ENCODE results near the gene CBFA2T2.
"Not testable (repeated sequence)": the region's sequence is repeated elsewhere in the genome, so short reads cannot be mapped to it uniquely, and the experiment has no call there.

The CBFA2T2 gene

GRCh38 chr20:33584976-33585375, 95.1 kb downstream of the CBFA2T2 start:
- TF ChIP-seq, protein P1, sequence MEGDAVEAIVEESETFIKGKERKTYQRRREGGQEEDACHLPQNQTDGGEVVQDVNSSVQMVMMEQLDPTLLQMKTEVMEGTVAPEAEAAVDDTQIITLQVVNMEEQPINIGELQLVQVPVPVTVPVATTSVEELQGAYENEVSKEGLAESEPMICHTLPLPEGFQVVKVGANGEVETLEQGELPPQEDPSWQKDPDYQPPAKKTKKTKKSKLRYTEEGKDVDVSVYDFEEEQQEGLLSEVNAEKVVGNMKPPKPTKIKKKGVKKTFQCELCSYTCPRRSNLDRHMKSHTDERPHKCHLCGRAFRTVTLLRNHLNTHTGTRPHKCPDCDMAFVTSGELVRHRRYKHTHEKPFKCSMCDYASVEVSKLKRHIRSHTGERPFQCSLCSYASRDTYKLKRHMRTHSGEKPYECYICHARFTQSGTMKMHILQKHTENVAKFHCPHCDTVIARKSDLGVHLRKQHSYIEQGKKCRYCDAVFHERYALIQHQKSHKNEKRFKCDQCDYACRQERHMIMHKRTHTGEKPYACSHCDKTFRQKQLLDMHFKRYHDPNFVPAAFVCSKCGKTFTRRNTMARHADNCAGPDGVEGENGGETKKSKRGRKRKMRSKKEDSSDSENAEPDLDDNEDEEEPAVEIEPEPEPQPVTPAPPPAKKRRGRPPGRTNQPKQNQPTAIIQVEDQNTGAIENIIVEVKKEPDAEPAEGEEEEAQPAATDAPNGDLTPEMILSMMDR (IDR thresholded peaks at IDR 0.05) = no peak
- Mint-ChIP-seq H3K36me3 (ENCODE audit: low read depth) (peaks cover 5% of the 10 kb centered on the region), H3K9me3 (no peaks in the 10 kb centered on the region), H3K4me3 (no peak overlapping the region), H3K27me3 (ENCODE audit: low read depth, poor library complexity) (no peaks in the 10 kb centered on the region), H3K27ac (no peak overlapping the region), H3K4me1 (no peaks in the 10 kb centered on the region)
- no peak for DNase-seq

DNA sequence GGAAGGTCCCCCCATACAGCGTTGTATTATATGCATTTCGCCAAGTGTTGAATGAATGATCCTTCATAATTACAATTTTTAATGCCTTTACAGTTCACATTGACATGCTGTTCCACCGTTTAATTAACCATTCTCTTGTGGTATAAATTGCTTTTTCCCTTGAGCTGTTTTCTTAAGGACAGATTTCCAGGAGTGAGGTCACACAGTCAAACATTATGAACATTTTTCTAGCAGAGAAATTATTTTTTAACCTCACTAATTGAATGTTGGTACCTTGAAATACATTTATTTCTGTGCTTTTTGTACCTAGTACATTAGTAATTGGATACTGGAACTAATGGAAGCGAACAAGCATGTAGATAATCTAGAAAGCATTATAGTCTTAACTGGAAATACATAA, 95.5 kb downstream of the CBFA2T2 start:
- H3K27me3 Mint-ChIP-seq (ENCODE audit: low read depth, poor library complexity) = no peaks in the 10 kb centered on the region
- TF ChIP-seq, protein P1 (IDR thresholded peaks at IDR 0.05) = no peak
- H3K4me3 Mint-ChIP-seq = no peak overlapping the region
- peaks cover 5% of the 10 kb centered on the region for H3K36me3 Mint-ChIP-seq (ENCODE audit: low read depth)
- no peak for DNase-seq
- H3K27ac Mint-ChIP-seq = no peak overlapping the region
- no peaks in the 10 kb centered on the region for H3K4me1 Mint-ChIP-seq
- H3K9me3 Mint-ChIP-seq = no peaks in the 10 kb centered on the region

- no peak overlapping the region for H3K4me3 Mint-ChIP-seq
- peaks cover 5% of the 10 kb centered on the region for H3K36me3 Mint-ChIP-seq (ENCODE audit: low read depth)
- TF ChIP-seq, protein P1 (IDR thresholded peaks at IDR 0.05) = no peak
- no peaks in the 10 kb centered on the region for H3K4me1 Mint-ChIP-seq
- no peaks in the 10 kb centered on the region for H3K9me3 Mint-ChIP-seq
- no peak for DNase-seq
- no peaks in the 10 kb centered on the region for H3K27me3 Mint-ChIP-seq (ENCODE audit: low read depth, poor library complexity)
- H3K27ac Mint-ChIP-seq = no peak overlapping the region
Measured at GRCh38 chr20:33589059-33589458, 99.2 kb downstream of the CBFA2T2 start.

DNA sequence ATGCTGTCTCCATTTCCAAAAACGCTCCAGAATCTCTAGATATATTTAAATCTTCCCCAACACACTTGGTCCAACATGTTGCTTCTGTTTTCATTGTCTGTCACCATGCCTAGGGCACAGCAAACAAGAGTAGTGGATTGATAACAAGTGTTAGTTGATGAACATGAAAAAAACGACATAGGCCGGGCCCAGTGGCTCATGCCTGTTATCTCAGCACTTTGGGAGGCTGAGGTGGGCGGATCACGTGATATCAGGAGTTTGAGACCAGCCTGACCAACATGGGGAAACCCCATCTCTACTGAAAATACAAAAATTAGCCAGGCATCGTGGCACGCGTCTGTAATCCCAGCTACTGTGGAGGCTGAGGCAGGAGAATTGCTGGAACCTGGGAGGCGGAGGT, 102.0 kb downstream of the CBFA2T2 start:
- H3K9me3 Mint-ChIP-seq; DNase-seq; H3K4me1 Mint-ChIP-seq; H3K27me3 Mint-ChIP-seq (ENCODE audit: low read depth, poor library complexity); H3K4me3 Mint-ChIP-seq; H3K27ac Mint-ChIP-seq: not testable (repeated sequence)
- peaks cover 17% of the 10 kb centered on the region for H3K36me3 Mint-ChIP-seq (ENCODE audit: low read depth)

DNA sequence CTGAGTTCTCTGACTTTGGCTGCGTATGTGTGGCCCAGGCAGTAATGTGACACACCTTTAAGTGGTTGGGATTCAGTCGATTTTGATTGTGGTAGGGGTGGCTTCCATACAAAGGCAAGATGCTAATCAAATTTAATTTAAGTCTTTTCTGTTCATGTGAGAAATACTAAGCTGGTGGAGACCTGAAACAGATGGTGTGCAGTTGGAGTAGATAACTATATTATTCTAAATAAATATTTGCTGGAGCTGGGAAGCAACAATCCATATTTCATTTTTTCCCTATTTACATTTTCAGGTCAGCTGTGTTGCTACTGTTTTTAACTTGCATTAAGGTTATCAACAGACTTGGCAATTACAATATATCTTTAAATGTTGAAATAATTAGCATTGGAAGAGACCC, 104.8 kb downstream of the CBFA2T2 start:
- no peak for DNase-seq
- Mint-ChIP-seq H3K4me1 (no peaks in the 10 kb centered on the region), H3K4me3 (no peak overlapping the region), H3K27ac (no peak overlapping the region), H3K9me3 (peaks cover 7% of the 10 kb centered on the region), H3K27me3 (ENCODE audit: low read depth, poor library complexity) (no peaks in the 10 kb centered on the region), H3K36me3 (ENCODE audit: low read depth) (peaks cover 28% of the 10 kb centered on the region)
- TF ChIP-seq, protein P1 (IDR thresholded peaks at IDR 0.05) = no peak

DNA sequence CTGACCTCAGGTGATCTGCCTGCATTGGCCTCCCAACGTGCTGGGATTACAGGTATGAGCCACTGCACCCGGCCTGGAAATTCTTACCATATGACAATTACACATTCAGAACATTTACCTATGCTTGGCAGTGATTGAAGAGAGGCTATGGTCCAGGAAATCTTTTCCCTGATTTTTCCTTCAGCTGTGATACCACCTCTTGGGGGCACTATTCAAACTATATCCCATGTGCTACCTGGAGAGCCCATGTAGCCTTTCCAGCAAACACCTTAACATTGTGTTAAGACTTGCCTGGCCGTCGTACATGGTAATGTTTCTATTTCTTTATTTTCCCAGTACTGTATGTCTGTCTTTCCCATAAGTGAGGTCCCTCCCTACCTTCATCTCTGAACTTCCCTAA, 110.5 kb downstream of the CBFA2T2 start:
- Mint-ChIP-seq H3K4me1 (no peaks in the 10 kb centered on the region), H3K36me3 (ENCODE audit: low read depth) (peaks cover 34% of the 10 kb centered on the region), H3K27ac (peak overlapping the region; percentile 27), H3K4me3 (no peak overlapping the region), H3K27me3 (ENCODE audit: low read depth, poor library complexity) (no peaks in the 10 kb centered on the region), H3K9me3 (peaks cover 7% of the 10 kb centered on the region)
- TF ChIP-seq, protein P1 (IDR thresholded peaks at IDR 0.05) = no peak
- DNase-seq = no peak
